Sigmoid colon (tissue), 4 donors: Measurements from ENCODE around the gene ERFL.

Experiments
- POLR2A ChIP-seq, 2 donors: fragments of 450-650 bp; IDR thresholded peaks; one replicate each; pipeline ENCODE4 v1.6.1; 2016; ENCODE audit warnings: antibody characterized with exemption in 2 of 2, mild to moderate bottlenecking in 2 of 2, moderate library complexity in 2 of 2
- POLR2AphosphoS5 ChIP-seq, 4 donors: sonication (generic); formaldehyde crosslinking; IDR thresholded peaks; one replicate each; pipeline ENCODE4 v1.6.1; 2017; ENCODE audit warnings: antibody characterized with exemption in 4 of 4

DNA sequence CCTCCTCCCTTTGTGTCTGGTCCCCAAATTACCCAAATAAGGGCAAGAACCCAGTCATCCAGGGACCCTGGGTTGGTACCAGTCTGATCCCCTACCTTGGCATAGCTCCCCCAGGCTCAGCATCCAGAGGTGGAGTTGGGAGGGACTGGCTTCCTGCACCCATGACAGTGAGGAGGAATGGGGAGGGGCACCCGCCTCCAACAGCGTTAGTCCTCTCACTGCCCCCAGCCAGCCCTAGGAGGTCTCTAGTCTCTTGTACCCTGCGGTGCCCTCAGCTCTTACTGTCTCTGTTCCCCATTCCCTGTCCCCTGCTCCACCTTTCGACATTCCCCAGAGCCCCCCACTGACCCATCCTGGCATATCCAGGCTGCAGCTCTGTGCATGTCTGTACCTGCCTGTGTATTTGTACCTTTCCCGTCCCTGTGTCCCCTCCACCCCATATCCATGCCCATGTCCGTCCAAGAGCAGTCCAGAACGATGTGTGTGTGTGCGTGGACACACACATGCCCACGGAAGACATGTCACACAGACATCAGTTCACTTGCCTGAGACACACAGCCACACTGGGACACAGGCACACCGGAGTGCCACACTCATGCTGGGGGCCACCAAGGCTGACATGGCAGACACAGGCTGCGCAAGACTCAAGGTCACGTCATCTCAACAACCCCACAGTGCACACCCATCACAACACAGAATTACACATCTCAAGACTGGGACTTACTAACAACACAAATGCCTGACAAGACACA is 17.8 kb downstream of the ERFL start:
- peak in 2 of 4 donors; percentile 9 to 11 for TF ChIP-seq POLR2AphosphoS5 (IDR thresholded peaks at IDR 0.05)
- no peak for TF ChIP-seq POLR2A (IDR thresholded peaks at IDR 0.05)
